OCI-LY7 (cell line): ENCODE measurements around the gene MKNK2.

ENCODE experiments used
- CTCF ChIP-seq: fragments of 200-600 bp; sonication (generic); conservative IDR thresholded peaks from 2 replicates; pipeline ENCODE4 v1.5.1; 2014; ENCODE audit warnings: mild to moderate bottlenecking, antibody characterized with exemption, low read length, moderate library complexity, mixed read lengths
- EZH2phosphoT487 ChIP-seq: fragments of 200-600 bp; sonication (generic); IDR thresholded peaks from 2 replicates; pipeline ENCODE4 v1.6.1; 2018; ENCODE audit warnings: low read depth, borderline replicate concordance, mild to moderate bottlenecking, mixed run types, antibody characterized with exemption, low read length, moderate library complexity, mixed read lengths

GRCh38 chr19:2040647-2041432 is 10.2 kb downstream of the MKNK2 start:
- TF ChIP-seq CTCF: no peak
- TF ChIP-seq EZH2phosphoT487: no peak
